ENCODE data around the gene BSG.

GRCh38 chr19:542173-542866, 30.1 kb upstream of the BSG start:
- TF ChIP-seq CTCF (IDR thresholded peaks at IDR 0.05) (no peak), POLR2A (IDR thresholded peaks at IDR 0.05) (no peak), EP300 (IDR thresholded peaks at IDR 0.05) (no peak)
